Esophagus mucosa (tissue), 1 donor: ENCODE data around the gene TMEM205. TPM values are rescaled to one million over a fixed set of nuclear protein-coding genes. Genes with fewer than 3 reads are reported as not detected.
"Not testable (repeated sequence)": the region's sequence is repeated elsewhere in the genome, so short reads cannot be mapped to it uniquely, and the experiment has no call there.

ENCODE experiments used
- ATAC-seq: fragments of 200-7000 bp; cut with Tn5 transposase; one replicate; pipeline ENCODE4 v1.9.1; 2020
- total RNA-seq: library from RNA; stranded (reverse); gene quantifications from one replicate; pipeline ENCODE4 v1.2.4, GENCODE V29; 2023
- donor health status: DM: yes; HTN: yes; CAD: no.

The TMEM205 gene
- 45.1 TPM for total RNA-seq

- peak; percentile 94 for ATAC-seq
These were observed at the start of gene TMEM205, which contains the start of gene CCDC159 for GRCh38 chr19:11346104-11346940. Gene TMEM205 (minus strand): TSS chr19:11346268. CDS start chr19:11345619, 649 bp downstream. Gene CCDC159 (plus strand): TSS chr19:11346519. CDS start chr19:11346607, 88 bp downstream.

GRCh38 chr19:11390933-11391680 lies 45.0 kb upstream of the TMEM205 start:
- no peak for ATAC-seq

GRCh38 chr19:11390359-11390758 lies 44.3 kb upstream of the TMEM205 start:
- no peak for ATAC-seq

- ATAC-seq: no peak
These were observed 41.3 kb upstream of the TMEM205 start for GRCh38 chr19:11387162-11388034.

GRCh38 chr19:11384778-11385129 lies 38.7 kb upstream of the TMEM205 start:
- no peak for ATAC-seq

GRCh38 chr19:11383706-11384048 lies 37.6 kb upstream of the TMEM205 start:
- no peak for ATAC-seq

GRCh38 chr19:11382898-11383705 lies 37.0 kb upstream of the TMEM205 start:
- no peak for ATAC-seq

GRCh38 chr19:11380653-11381537 lies 34.8 kb upstream of the TMEM205 start:
- ATAC-seq: peak; percentile 85

GRCh38 chr19:11379857-11380350 lies 33.8 kb upstream of the TMEM205 start:
- no peak for ATAC-seq

- ATAC-seq: not testable (repeated sequence)
These were observed 33.3 kb upstream of the TMEM205 start for GRCh38 chr19:11379269-11379845.

GRCh38 chr19:11378319-11379189 lies 32.5 kb upstream of the TMEM205 start:
- no peak for ATAC-seq

- no peak for ATAC-seq
These were observed 31.7 kb upstream of the TMEM205 start for GRCh38 chr19:11377756-11378155.

GRCh38 chr19:11377237-11377636 lies 31.2 kb upstream of the TMEM205 start:
- ATAC-seq: no peak

- peak; percentile 6 for ATAC-seq
These were observed 29.3 kb upstream of the TMEM205 start for GRCh38 chr19:11375143-11375948.

GRCh38 chr19:11374433-11375142 lies 28.5 kb upstream of the TMEM205 start, which contains the start of gene SWSAP1:
Gene SWSAP1 (plus strand): TSS chr19:11374666. CDS start chr19:11374681, 15 bp downstream.
- ATAC-seq: peak; percentile 95

GRCh38 chr19:11373885-11374432 lies 27.9 kb upstream of the TMEM205 start:
- ATAC-seq: no peak
